Daoy (cell line): Measurements from ENCODE around the gene E4F1. TPM values are rescaled to one million over a fixed set of nuclear protein-coding genes. Genes with fewer than 3 reads are reported as not detected.
"Not testable (repeated sequence)": the region's sequence is repeated elsewhere in the genome, so short reads cannot be mapped to it uniquely, and the experiment has no call there.

Source experiments
- DNase-seq: peaks from one replicate; pipeline ENCODE4 v3.0.0-alpha.2; 2015; ENCODE audit warnings: low read depth
- total RNA-seq: library from RNA; depleted of rRNA; stranded (reverse); fragments of >200 nt; shearing (Covaris generic); gene quantifications from 2 replicates; pipeline ENCODE4 v1.2.3, GENCODE V29; 2014

Gene E4F1
- total RNA-seq, 1 experiment from 2014 or later: 20.5 TPM

DNA sequence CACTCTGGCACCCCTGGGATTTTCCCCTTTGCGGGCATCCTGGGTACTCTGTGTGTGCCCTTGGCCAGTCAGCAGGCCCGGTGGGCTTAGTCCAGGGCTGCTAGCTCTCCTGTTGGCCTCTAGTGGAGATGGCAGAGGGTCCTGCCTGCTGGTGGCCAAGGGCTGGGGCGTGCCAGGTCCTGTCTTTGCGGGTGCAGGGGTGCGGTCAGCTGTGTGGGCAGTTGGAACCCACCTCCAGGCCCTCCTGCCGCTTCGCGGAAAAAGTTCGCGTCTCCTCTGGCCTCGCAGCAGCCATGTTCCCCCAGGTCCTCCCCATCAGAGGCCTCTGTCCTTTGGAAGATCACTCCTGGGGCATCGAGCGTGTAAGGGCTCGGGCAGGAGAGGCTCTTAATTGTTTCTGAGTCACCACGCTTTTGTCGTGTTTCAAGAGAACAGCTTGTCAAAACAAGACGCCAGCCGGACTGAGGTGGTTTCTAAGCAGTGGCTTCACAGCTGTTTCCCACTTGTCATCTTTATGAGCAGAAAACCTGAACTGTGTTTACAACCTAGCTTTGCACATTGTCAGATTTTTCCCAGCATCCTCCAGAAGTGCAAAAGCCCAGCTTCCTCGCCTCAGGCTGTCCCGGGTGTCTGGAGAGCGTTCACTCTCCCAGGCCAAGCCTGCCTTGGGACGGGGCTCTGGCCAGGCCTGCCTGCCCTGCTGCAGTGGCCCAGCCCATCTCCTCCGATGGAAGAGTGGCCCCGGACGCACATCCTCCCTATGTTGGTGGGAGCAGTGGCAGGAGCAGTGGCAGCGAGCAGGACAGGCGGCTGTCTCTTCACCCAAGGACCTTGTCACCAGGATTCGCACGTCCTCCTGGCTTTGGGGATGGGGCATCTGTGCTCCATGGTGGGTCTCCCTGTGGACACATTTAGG lies 7.9 kb downstream of the E4F1 start:
- DNase-seq: peak; percentile 31

DNA sequence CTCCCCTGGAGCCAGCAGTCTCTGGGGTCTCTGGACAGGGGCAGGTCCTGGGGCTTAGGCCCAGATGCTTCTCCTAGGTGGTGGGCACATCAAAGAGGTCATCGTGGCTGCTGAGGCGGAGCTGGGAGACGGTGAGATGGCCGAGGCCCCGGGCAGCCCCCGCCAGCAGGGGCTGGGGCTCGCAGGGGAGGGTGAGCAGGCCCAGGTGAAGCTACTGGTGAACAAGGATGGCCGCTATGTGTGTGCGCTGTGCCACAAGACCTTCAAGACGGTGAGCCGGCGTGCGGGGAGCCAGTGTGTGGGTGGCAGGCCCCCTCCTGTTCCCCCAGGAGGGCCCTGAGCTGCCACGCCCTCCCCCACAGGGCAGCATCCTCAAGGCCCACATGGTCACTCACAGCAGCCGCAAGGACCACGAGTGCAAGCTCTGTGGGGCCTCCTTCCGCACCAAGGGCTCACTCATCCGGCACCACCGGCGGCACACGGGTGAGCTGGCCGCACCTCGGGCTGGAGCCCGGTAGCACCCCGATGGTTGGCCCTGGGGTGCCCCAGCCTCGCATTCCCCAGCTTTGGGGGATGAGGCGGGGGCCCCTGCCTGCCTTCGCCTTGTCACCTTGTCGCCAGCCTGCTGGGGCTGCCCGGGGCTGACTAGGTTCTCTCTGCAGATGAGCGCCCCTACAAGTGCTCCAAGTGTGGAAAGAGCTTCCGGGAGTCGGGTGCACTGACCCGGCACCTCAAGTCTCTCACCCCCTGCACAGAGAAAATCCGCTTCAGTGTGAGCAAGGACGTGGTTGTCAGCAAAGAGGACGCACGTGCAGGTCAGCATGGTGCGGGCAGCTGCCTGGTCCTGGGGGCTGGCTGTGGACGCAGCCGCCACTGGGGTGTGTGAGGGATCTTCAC lies 9.0 kb downstream of the E4F1 start:
- DNase-seq: no peak

DNA sequence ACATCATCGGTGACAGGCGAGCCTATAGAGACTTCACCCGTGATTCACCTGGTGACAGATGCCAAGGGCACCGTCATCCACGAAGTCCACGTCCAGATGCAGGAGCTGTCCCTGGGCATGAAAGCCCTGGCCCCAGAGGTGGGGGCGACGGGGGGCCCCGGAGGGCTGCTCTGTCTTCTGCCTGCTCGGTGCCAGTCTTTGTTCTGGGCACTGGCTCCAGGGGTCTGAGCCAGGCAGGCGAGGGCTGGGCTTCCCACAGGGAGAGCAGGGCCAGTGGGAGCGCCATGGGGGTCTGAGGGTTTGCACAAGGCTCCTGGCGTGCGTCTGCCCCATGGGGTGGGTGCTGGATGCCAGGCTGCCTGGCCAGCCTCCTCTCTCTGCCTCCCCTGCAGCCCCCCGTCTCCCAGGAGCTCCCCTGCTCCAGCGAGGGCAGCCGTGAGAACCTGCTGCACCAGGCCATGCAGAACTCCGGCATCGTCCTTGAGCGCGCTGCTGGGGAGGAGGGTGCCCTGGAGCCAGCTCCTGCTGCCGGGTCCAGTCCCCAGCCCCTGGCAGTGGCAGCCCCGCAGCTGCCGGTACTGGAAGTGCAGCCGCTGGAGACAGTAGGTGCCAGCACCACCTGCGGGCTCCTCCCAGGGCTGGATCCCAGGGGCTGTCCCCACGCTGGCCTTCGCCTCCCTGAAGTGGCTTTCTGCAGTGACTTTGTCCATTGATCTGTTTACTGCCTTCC lies 9.8 kb downstream of the E4F1 start:
- no peak for DNase-seq

DNA sequence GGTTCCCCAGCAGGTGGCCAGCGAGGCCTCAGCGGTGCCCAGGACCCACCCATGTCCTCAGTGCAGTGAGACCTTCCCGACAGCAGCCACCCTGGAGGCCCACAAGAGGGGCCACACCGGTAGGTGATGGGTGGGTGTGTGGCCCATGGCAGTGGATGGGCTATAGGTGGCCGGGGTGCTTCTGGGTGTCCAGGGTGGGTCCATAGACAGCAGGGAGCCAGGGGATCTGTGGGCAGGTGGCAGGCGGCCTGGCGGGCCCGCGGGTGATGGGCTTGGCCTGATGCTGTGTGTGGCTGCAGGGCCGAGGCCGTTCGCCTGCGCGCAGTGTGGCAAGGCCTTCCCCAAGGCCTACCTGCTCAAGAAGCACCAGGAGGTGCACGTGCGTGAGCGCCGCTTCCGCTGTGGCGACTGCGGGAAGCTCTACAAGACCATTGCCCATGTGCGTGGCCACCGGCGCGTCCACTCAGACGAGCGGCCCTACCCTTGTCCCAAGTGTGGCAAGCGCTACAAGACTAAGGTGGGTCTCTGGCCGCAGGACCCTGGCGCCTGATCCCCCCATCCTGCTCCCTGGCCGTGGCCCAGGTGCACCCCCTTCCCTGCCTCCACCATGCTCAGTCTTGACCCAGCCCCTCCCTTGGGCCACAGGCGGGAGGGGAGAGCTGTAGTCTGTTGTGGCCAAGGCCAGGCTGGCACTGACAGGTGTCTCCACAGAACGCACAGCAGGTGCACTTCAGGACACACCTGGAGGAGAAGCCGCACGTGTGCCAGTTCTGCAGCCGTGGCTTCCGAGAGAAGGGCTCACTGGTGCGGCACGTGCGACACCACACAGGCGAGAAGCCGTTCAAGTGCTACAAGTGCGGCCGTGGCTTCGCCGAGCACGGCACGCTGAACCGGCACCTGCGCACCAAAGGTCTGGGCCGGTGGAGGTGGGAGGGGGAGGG lies 10.8 kb downstream of the E4F1 start:
- DNase-seq: no peak

DNA sequence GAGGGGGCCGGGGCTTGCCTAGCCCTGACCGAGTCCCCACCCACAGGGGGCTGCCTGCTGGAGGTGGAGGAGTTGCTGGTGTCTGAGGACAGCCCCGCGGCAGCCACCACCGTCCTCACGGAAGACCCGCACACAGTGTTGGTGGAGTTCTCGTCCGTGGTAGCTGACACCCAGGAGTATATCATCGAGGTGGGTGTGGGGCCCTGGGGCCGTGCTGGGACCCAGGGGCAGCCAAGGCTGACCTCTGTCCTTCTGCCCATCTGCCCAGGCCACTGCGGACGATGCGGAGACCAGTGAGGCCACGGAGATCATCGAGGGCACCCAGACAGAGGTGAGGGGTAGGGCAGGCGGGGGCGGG lies 11.4 kb downstream of the E4F1 start:
- DNase-seq: no peak

DNA sequence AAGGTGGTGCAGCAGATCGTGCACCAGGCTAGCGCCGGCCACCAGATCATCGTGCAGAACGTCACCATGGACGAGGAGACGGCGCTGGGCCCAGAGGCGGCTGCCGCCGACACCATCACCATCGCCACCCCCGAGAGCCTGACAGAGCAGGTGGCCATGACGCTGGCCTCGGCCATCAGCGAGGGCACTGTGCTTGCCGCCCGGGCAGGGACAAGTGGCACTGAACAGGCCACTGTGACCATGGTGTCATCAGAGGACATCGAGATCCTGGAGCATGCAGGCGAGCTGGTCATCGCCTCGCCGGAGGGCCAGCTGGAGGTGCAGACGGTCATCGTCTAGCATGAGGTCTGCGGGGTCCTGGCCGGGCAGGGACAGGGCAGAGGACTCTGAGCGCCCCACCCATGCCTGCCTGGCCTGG lies 11.9 kb downstream of the E4F1 start:
- DNase-seq: no peak

DNA sequence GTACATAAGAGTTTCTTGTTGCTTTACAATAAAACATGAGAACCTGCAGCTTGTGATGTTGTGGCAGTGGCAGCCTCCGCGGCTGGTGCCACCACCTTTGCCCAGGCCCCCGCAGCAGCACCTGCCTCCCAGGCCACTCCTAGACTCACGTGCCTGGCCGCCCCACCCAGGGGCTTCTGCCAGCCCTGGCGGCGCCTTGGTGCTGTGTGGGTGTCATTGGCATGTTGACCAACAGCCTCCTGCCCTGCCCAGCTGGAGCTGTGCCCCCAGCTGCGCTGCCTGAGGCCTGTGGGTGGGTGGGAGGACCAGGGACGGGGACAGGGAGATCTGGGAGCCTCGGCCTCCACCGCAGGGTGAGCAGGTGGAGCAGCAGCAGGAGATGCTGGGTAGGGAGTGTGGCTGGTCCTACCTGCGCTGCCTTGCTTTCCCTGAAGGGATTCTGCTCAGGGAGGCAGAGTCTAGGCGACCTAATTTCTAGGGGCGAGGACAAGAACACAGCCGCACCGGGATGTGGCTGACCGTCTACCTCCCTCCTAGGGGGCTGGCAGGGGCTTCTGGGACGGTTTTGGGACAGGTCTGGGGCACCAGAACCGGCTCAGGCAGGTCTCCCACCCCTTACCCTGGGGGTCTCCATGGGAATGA lies 12.4 kb downstream of the E4F1 start:
- no peak for DNase-seq

DNA sequence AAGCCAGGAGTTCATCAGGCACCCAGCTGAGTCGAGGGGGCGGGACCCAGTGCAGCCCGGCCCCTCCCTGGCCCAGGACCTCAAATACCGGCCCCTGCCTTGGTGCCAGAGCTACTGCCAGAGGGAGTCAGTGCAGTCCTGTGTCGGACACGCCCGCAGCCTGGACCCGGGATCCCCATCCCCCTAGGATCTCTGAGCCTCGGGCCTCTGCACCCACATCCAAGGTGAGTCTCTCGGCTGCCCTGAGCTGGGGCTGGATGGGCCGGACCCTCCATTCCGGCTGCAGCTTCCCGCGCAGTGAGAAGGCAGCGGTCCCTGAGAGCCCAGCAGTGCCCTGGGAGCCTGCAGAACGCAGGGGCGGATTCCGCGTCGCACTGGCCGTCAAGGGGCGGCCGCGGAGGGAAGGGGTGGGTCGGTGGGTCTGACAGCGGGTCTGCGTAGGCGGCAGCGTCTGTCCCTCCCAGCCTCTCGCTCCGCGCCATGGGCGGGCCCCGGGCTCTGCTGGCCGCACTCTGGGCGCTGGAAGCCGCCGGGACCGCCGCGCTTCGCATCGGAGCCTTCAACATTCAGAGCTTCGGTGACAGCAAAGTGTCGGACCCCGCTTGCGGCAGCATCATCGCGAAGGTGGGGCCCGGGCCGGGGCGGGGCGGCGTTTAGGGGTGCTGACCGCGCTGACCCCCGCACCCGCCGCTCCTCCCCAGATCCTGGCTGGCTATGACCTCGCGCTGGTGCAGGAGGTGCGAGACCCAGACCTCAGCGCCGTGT lies 13.1 kb downstream of the E4F1 start, which contains the start of gene DNASE1L2:
Gene DNASE1L2 (plus strand): TSS at position 108 of the 765 bp plus-strand sequence. CDS start 373 bp downstream, at position 481.
- no peak for DNase-seq

DNA sequence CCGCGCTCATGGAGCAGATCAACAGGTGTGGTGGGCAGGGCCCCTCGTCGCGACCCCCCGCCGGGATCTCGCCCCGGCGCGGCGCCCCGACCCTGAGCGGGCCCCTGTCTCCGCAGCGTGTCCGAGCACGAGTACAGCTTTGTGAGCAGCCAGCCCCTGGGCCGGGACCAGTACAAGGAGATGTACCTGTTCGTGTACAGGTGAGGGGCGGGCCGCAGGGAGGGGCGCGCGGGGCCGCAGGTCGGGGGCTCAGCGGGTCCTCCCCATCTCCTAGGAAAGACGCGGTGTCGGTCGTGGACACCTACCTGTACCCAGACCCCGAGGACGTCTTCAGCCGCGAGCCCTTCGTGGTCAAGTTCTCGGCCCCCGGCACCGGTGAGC lies 13.7 kb downstream of the E4F1 start:
- no peak for DNase-seq

DNA sequence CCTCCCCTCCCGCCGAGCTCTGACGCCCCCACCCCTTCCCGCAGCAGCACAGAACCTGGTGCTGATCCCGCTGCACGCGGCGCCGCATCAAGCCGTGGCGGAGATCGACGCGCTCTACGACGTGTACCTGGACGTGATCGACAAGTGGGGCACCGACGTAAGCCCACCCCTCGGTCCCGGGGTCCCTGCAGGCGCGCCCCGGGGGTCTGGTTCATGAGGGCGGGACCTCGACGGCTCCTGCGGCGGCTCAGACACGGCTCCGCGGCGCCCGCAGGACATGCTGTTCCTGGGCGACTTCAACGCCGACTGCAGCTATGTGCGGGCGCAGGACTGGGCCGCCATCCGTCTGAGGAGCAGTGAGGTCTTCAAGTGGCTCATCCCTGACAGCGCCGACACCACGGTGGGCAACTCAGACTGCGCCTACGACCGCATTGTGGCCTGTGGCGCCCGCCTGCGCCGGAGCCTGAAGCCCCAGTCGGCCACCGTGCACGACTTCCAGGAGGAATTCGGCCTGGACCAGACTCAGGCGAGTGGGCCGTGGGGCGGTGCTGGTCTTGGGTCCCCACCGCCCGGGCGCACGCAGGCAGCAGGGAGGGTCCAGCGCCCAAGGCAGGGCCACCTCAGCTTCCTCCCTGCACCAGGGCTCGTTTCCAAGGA lies 14.2 kb downstream of the E4F1 start:
- DNase-seq: no peak

DNA sequence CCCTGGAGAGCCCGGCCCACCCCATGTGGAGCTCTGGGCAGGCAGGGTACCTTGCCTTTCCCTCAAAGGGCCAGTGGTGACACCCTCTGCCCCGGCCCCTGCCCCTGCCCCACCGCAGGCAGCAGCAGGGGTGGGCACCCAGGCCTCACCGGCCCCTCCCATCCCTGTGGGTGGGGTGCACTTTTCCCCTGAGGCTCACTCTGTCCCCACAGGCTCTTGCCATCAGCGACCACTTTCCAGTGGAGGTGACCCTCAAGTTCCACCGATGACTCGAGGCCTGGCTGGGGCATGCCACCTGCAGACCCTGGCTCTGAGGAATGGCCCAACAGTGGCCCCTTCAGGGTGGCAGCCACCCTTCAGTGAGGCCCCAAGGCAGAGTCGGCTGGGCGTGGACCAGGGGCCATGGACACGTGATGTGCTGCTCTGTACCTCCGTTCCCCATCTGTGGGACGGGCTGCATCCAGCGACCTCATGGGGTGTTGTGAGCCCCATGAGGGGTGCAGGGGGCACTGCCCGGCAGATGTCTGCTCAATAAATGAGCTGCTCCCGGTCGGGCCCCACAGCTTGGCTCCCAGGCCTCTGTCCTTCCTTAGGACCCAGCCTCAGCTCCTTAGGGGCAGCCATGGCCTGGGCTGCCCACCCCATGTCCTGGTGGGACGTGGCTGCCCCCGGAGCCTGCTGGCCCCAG lies 14.9 kb downstream of the E4F1 start:
- no peak for DNase-seq

DNA sequence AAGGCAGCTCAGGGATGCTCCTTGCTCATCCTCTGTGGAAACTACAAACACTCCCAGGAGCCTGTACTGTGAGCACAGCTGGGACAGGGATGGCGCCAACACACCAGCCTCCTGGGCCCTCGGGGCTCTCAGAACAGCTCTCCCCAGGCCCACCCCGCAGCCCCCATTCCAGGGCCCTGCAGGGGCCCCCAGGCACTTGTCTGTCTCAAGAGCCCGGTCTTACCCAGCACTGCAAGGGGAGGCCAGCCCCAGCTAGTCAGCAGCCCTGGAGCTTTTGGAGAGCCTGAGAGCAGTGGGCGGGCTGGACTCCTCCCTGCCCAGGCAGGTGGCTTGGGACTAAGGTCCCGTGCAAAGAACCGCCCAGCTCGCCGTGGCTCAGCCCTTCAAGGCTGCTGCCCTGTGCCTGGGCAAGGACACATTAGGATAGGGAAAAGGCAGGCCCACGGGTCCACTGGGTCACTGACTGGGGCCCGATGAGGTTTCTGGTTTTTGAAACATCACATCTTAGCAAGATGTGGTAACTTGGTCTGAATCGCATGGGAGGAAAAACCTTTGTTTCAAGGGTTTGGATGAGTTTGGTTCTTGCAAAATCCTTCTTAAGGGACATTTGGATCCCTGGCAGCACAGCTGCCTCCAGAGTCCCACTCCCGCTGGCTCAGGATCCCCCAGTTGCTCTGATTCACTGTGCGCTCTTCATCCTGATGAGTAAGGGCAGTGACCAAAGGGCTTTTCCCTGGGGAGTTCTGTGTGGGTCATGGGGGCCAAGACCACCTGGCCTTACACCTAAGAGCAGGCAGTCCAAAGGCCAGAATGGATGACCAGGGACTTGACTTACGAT lies 15.7 kb downstream of the E4F1 start:
- DNase-seq: no peak

DNA sequence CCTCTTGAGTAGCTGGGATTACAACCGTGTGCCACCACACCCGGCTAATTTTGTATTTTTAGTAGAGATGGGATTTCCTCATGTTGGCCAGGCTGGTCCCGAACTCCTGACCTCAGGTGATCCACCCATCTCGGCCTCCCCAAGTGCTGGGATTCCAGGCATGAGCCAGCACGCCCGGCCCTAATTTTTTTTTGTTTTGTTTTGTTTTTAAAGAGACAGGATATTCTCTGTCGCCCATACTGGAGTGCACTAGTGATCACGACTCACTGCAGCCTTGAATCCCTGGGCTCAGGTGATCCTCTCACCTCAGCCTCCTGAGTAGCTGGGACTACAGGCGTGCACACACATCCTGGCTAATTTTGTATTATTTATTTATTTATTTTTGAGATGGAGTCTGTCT lies 16.9 kb downstream of the E4F1 start:
- not testable (repeated sequence) for DNase-seq

DNA sequence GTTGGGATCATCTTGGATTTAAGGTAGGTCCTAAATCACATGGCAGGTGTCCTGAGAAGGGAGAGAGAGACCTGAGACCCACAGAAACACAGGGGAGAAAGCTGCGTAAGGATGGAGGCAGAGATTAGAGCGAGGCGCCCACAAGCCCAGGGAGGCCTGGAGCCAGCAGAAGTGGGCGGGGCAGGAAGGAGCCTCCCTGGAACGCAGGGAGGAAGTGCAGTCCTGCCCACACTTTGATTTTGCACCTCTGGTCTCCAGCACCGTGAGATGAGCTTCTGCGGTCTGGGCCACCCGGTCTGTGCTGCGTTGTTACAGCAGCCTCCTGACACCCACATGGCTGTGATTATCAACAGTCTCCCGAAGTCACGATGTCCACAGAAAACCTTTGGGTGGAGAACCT lies 19.2 kb downstream of the E4F1 start:
- DNase-seq: no peak

DNA sequence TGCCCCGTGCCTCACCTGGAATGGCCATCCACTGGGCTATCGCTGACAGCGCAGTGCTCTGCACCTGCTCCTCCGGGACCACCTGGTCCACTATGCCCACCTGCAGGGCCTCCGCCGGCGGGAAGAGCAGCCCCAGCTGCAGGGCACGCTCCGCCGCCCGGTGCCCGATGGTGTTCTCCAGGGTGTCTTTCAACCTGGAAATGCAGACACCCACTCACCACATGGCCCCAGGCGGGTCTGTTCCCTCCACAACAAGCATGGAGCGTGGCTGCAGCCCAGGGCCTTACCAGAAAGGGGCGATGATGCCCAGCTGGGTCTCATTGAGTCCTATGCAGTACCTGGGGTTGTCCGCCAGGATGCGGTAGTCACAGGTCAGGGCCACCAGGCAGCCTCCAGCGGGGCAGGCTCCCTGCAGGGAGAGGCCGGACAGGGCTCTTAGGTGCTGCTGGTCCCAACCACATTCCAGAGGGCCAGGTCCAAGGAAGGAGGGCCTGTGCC lies 19.7 kb downstream of the E4F1 start:
- peak; percentile 32 for DNase-seq

DNA sequence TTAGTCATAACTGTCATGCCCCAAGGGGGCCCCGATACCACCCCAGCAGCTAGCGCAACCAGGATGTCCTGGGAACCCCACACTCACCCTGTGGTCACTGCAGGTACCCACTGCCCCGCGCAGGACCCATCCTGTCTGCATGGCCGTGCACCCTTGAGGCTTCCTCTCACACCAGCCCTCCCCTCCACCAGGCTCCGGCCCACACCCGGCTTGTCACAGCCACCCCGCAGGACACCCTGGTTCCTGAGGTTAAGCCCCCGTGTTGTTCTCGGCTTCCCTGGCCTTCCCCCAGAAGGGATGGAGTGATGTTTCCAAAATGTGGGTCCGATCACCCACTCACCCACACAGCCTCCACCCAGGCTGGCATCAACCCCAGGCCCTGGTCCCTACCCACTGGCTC lies 20.4 kb downstream of the E4F1 start:
- DNase-seq: no peak

DNA sequence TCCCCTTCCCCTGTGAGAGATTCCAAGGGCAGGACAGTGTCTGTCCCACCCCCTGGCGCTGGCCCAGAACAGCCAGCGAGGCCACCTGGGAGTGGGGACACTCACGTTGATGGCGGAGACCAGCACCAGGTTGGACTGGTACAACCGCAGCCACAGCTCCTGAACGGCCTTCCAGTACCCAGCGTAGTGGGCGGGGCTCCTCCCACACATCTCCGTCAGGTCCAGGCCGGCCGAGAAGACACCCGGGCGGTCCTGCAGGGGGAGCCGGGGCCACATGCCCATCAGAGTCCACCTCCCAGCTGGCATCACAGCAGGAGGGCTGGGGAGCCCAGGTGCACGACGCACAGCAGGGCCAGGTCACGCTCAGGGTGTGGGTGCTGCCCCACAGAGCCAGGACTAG lies 20.9 kb downstream of the E4F1 start:
- no peak for DNase-seq
